HCT116 (cell line): ENCODE results near the gene DLG5. TPM values are rescaled to one million over a fixed set of nuclear protein-coding genes. Genes with fewer than 3 reads are reported as not detected.

Experiments
- ATAC-seq: fragments of 200-7000 bp; cut with Tn5 transposase; 2 replicates; pipeline ENCODE4 v1.9.1; 2020; ENCODE audit warnings: mild to moderate bottlenecking, moderate library complexity
- BruUV-seq: library from RNA; stranded (reverse); fragments of 400-500 nt; replicated peaks from 2 replicates; lab custom pipeline; 2021; lab: Mats Ljungman, UMichigan
- CTCF ChIA-PET: fragments of 300-600 bp; sonication (Branson Sonifier 250); formaldehyde crosslinking; loops from one replicate; lab custom pipeline; 2021; ENCODE audit warnings: antibody characterized with exemption; lab: Charles Lee
- POLR2A ChIA-PET: fragments of 300-600, 350-600 bp; sonication (Branson Sonifier 250); formaldehyde crosslinking; loops from one replicate; lab custom pipeline; 2021; ENCODE audit warnings: antibody characterized with exemption; lab: Charles Lee
- RAD21 ChIA-PET, 2 experiments: fragments of 300-600 bp; sonication (Branson Sonifier 250); formaldehyde crosslinking; loops; one replicate each; lab custom pipeline; 2023; ENCODE audit warnings: low total read pairs in 2 of 2; ENCODE audit not compliant: uncharacterized antibody in 2 of 2, unreplicated experiment in 2 of 2, low non-redundant PET in 1 of 2; lab: Charles Lee
- DNase-seq: peaks from one replicate; pipeline ENCODE4 v3.0.0-alpha.2; 2010; ENCODE audit warnings: low read depth, low spot score
- H2AFZ ChIP-seq: fragments of 200-600 bp; shearing (Covaris generic), sonication (generic); 2 replicates; pipeline ENCODE4 v1.6.1; 2017; ENCODE audit warnings: low read depth, mixed run types, mixed read lengths, antibody characterized with exemption, low read length; ENCODE audit not compliant: poor library complexity, severe bottlenecking
- H3K27ac ChIP-seq: 2 replicates; pipeline ENCODE4 v1.5.1; 2012; ENCODE audit warnings: low read depth, low read length
- H3K27me3 ChIP-seq: fragments of 200-600 bp; sonication (generic); 2 replicates; pipeline ENCODE4 v1.6.1; 2016; ENCODE audit warnings: mixed run types, low read length, mixed read lengths; ENCODE audit not compliant: insufficient read depth
- H3K36me3 ChIP-seq, 2 experiments: fragments of 200-500 bp in 1 of 2; fragments of 200-600 bp in 1 of 2; sonication (Bioruptor generic) in 1 of 2; sonication (generic) in 1 of 2; 2 replicates each; pipeline versions ENCODE4 v1.5.1 to v1.6.1; 2014 to 2016; ENCODE audit warnings: low read length in 2 of 2, inconsistent platforms in 1 of 2, mixed read lengths in 1 of 2, mixed run types in 1 of 2; ENCODE audit not compliant: insufficient read depth in 2 of 2, control insufficient read depth in 1 of 2
- H3K4me1 ChIP-seq, 2 experiments: fragments of 200-600 bp in 1 of 2; sonication (generic) in 1 of 2; 2 replicates each; pipeline versions ENCODE4 v1.5.1 to v1.6.1; 2012 to 2017; ENCODE audit warnings: low read length in 2 of 2, inconsistent platforms in 1 of 2, mild to moderate bottlenecking in 1 of 2, mixed read lengths in 1 of 2, mixed run types in 1 of 2, moderate library complexity in 1 of 2; ENCODE audit not compliant: insufficient read depth in 2 of 2, control insufficient read depth in 1 of 2
- H3K4me2 ChIP-seq: fragments of 200-600 bp; sonication (generic); 2 replicates; pipeline ENCODE4 v1.6.1; 2017; ENCODE audit warnings: mixed run types, low read length, mixed read lengths
- H3K4me3 ChIP-seq, 2 experiments: fragments of 200-600 bp in 1 of 2; sonication (generic) in 1 of 2; replicated peaks in 1 of 2; 2 replicates each; pipeline ENCODE4 v1.5.1; 2011 to 2016; ENCODE audit warnings: low read length in 2 of 2, control low read depth in 1 of 2, low read depth in 1 of 2, mild to moderate bottlenecking in 1 of 2, mixed read lengths in 1 of 2, mixed run types in 1 of 2
- H3K79me2 ChIP-seq: fragments of 200-600 bp; sonication (generic); 2 replicates; pipeline ENCODE4 v1.6.1; 2017; ENCODE audit warnings: mild to moderate bottlenecking, mixed run types, low read length, moderate library complexity, mixed read lengths; ENCODE audit not compliant: insufficient read depth
- H3K9ac ChIP-seq: fragments of 200-600 bp; sonication (generic); 2 replicates; pipeline ENCODE4 v1.6.1; 2016; ENCODE audit warnings: low read length, mixed read lengths
- H3K9me2 ChIP-seq: fragments of 200-600 bp; sonication (generic), shearing (Covaris generic); 2 replicates; pipeline ENCODE4 v1.6.1; 2017; ENCODE audit warnings: mixed run types, mild to moderate bottlenecking, moderate library complexity; ENCODE audit not compliant: insufficient read depth
- H3K9me3 ChIP-seq, 2 experiments: fragments of 200-500 bp in 1 of 2; fragments of 200-600 bp in 1 of 2; sonication (Bioruptor generic) in 1 of 2; sonication (generic) in 1 of 2; 2 replicates each; pipeline ENCODE4 v1.6.1; 2014 to 2017; ENCODE audit warnings: low read length in 2 of 2, mixed read lengths in 2 of 2, inconsistent platforms in 1 of 2, low read depth in 1 of 2, mild to moderate bottlenecking in 1 of 2, mixed run types in 1 of 2, moderate library complexity in 1 of 2; ENCODE audit not compliant: control insufficient read depth in 1 of 2, insufficient read depth in 1 of 2
- H4K20me1 ChIP-seq: fragments of 200-600 bp; sonication (generic), shearing (Covaris generic); 2 replicates; pipeline ENCODE4 v1.6.1; 2017; ENCODE audit warnings: mixed run types, mild to moderate bottlenecking, moderate library complexity; ENCODE audit not compliant: insufficient read depth
- EGR1 ChIP-seq: IDR thresholded peaks from 2 replicates; pipeline ENCODE4 v1.6.1; 2012; ENCODE audit warnings: low read depth
- FOSL1 ChIP-seq: IDR thresholded peaks from 2 replicates; pipeline ENCODE4 v1.6.1; 2012; ENCODE audit warnings: low read depth
- MAX ChIP-seq: IDR thresholded peaks from 2 replicates; pipeline ENCODE4 v1.6.1; 2012
- SP1 ChIP-seq: IDR thresholded peaks from 2 replicates; pipeline ENCODE4 v1.6.1; 2012; ENCODE audit warnings: low read depth
- TCF7L2 ChIP-seq: IDR thresholded peaks from 2 replicates; pipeline ENCODE4 v1.7.0; 2011; ENCODE audit warnings: borderline replicate concordance, inconsistent platforms; ENCODE audit not compliant: insufficient read depth, insufficient read length; ENCODE audit errors: extremely low read depth
- ZNF274 ChIP-seq: fragments of 200-500 bp; sonication (Bioruptor generic); IDR thresholded peaks from 2 replicates; pipeline ENCODE4 v1.6.1; 2014; ENCODE audit warnings: mild to moderate bottlenecking, low read depth, low read length, inconsistent platforms
- intact Hi-C: fragments of 100-400 bp; cut with micrococcal nuclease; formaldehyde crosslinking; loops from 2 replicates; pipeline ENCODE4 v1.10.0; 2022
- total RNA-seq: library from RNA; stranded (reverse); gene quantifications from one replicate; pipeline ENCODE4 v1.2.1, GENCODE V29; 2021; ENCODE audit not compliant: unreplicated experiment

DLG5 gene
- total RNA-seq, 1 experiment from 2014 or later: 44.8 TPM

GRCh38 chr10:77920495-77920894 is 6.1 kb downstream of the DLG5 start:
- Histone ChIP-seq H2AFZ (no peak overlapping the region), H3K4me3 (no peak overlapping the region), H3K9me2 (no peaks in the 10 kb centered on the region), H4K20me1 (no peaks in the 10 kb centered on the region; the same call in 1 of the 2 replicates), H3K36me3 (no peaks in the 10 kb centered on the region), H3K27ac (no peak overlapping the region), H3K79me2 (peaks cover 95% of the 10 kb centered on the region), H3K9me3 (no peaks in the 10 kb centered on the region), H3K4me1 (peaks cover 15 to 34% of the 10 kb centered on the region in 2 experiments; a peak in 3 of 4 replicates), H3K9ac (no peak overlapping the region), H3K27me3 (no peaks in the 10 kb centered on the region), H3K4me2 (peak overlapping the region; percentile 14; the same call in 1 of the 2 replicates)
- intact Hi-C loops: no loop called here
- ChIA-PET RAD21 (interaction anchor here in 1 of 2 experiments (0.8 kb wide), 1 partner anchor 54 kb away, joined by 3 read pairs; no protein-coding TSS in a partner anchor), CTCF (interaction anchor here (1.1 kb wide), 1 partner anchor 30 kb away, joined by 3 read pairs; no protein-coding TSS in a partner anchor), POLR2A (interaction anchor here (0.6 kb wide), 1 partner anchor 24 kb away, joined by 3 read pairs; no protein-coding TSS in a partner anchor)
- ATAC-seq (no peak), DNase-seq (no peak)
- no peak for TF ChIP-seq MAX
- TF ChIP-seq TCF7L2: no peak
- TF ChIP-seq ZNF274: no peak
- no peak for TF ChIP-seq SP1
- BruUV-seq: no TSS peak

GRCh38 chr10:77919713-77920108 is 6.8 kb downstream of the DLG5 start:
- Histone ChIP-seq H4K20me1 (no peaks in the 10 kb centered on the region; the same call in 1 of the 2 replicates), H3K9ac (no peak overlapping the region), H3K79me2 (peaks cover 92% of the 10 kb centered on the region), H3K9me2 (no peaks in the 10 kb centered on the region), H3K4me1 (peaks cover 9 to 26% of the 10 kb centered on the region in 2 experiments; a peak in 3 of 4 replicates), H3K27me3 (no peaks in the 10 kb centered on the region), H3K4me3 (no peak overlapping the region), H2AFZ (no peak overlapping the region), H3K9me3 (no peaks in the 10 kb centered on the region), H3K36me3 (no peaks in the 10 kb centered on the region), H3K4me2 (peak overlapping the region; percentile 14; the same call in 1 of the 2 replicates), H3K27ac (no peak overlapping the region)
- CTCF ChIA-PET: no interaction called here
- DNase-seq: no peak
- intact Hi-C loops: no loop called here
- POLR2A ChIA-PET: interaction anchor here (0.6 kb wide), 1 partner anchor 25 kb away, joined by 3 read pairs; no protein-coding TSS in a partner anchor
- peak; percentile 31; the same call in 1 of the 2 replicates for TF ChIP-seq EGR1
- no peak for TF ChIP-seq FOSL1
- BruUV-seq: no TSS peak
- peak; percentile 61 for ATAC-seq
- RAD21 ChIA-PET: no interaction called here
